ENCODE measurements around the gene TRPM6. TPM values are rescaled to one million over a fixed set of nuclear protein-coding genes. Genes with fewer than 3 reads are reported as not detected.
"Not testable (repeated sequence)": the region's sequence is repeated elsewhere in the genome, so short reads cannot be mapped to it uniquely, and the experiment has no call there.

The TRPM6 gene
- total RNA-seq, 1 experiment from 2014 or later, result 0.57 TPM

GRCh38 chr9:74855072-74855471 lies 32.6 kb downstream of the TRPM6 start:
- Histone ChIP-seq H3K56ac (ENCODE audit: insufficient read length, low read depth, low read length) (no peak overlapping the region), H4K20me1 (ENCODE audit: control insufficient read depth, insufficient read depth, insufficient read length) (no peaks in the 10 kb centered on the region), H2BK15ac (ENCODE audit: low read depth, low read length) (no peak overlapping the region), H2BK5ac (ENCODE audit: insufficient read length, low read length) (no peak overlapping the region), H3K79me2 (ENCODE audit: insufficient read depth, low read length) (no peaks in the 10 kb centered on the region), H3K4me1 (ENCODE audit: insufficient read depth, low read length) (no peaks in the 10 kb centered on the region), H3T11ph (ENCODE audit: low read length) (no peak overlapping the region), H3K27ac (ENCODE audit: insufficient read length, low read depth, low read length) (no peak overlapping the region), H3K4ac (ENCODE audit: low read depth, low read length) (no peak overlapping the region), H3K14ac (ENCODE audit: insufficient read depth, low read length) (no peak overlapping the region), H3K79me1 (ENCODE audit: insufficient read depth, low read depth, low read length, poor library complexity, severe bottlenecking) (no peaks in the 10 kb centered on the region), H2AK5ac (ENCODE audit: insufficient read length, low read length) (no peak overlapping the region), H3K27me3 (ENCODE audit: insufficient read depth, low read length) (no peaks in the 10 kb centered on the region), H3K23me2 (ENCODE audit: insufficient read length, low read depth, low read length, poor library complexity, severe bottlenecking) (no peaks in the 10 kb centered on the region), H4K91ac (ENCODE audit: insufficient read length, low read depth, low read length) (no peak overlapping the region), H3K9me3 (ENCODE audit: control insufficient read depth, low read depth, low read length) (no peaks in the 10 kb centered on the region), H3K23ac (ENCODE audit: insufficient read length, low read depth, low read length) (no peak overlapping the region), H3K4me2 (ENCODE audit: insufficient read depth, insufficient read length, low read length) (no peak overlapping the region), H4K5ac (ENCODE audit: insufficient read length, low read depth, low read length) (no peak overlapping the region), H3K9ac (ENCODE audit: extremely low read depth, insufficient read length, low read length) (no peak overlapping the region), H2BK120ac (ENCODE audit: low read depth, low read length, poor library complexity, severe bottlenecking) (no peak overlapping the region), H4K8ac (replicated peaks; ENCODE audit: insufficient read length, low read depth, low read length) (no peak overlapping the region), H2BK12ac (ENCODE audit: insufficient read length, low read depth, low read length) (no peak overlapping the region), H2BK20ac (ENCODE audit: low read depth, low read length, poor library complexity, severe bottlenecking) (no peak overlapping the region), H2AFZ (ENCODE audit: low read length) (no peak overlapping the region), H3K18ac (ENCODE audit: insufficient read length, low read depth, low read length) (no peak overlapping the region)
- no peak for TF ChIP-seq CTCF (conservative IDR thresholded peaks at IDR 0.05)
- no peak overlapping the region for H3K27ac Mint-ChIP-seq
- H3K9me3 Mint-ChIP-seq, result peaks cover 0 to 6% of the 10 kb centered on the region in 2 experiments; a peak in 1 of 5 replicates
- no peak overlapping the region for H3K4me3 Mint-ChIP-seq
- WGBS (ENCODE audit: extremely low coverage, insufficient read length, low lambda C conversion rate), result no CpG with 5 or more reads among the region's 6 CpGs
- no peaks in the 10 kb centered on the region for H3K4me1 Mint-ChIP-seq
- H3K27me3 Mint-ChIP-seq (ENCODE audit: low read depth), result no peaks in the 10 kb centered on the region
- no peak for DNase-seq
- H3K36me3 Mint-ChIP-seq (ENCODE audit: insufficient read depth in 1 of 3, low read depth in 3 of 3), result no peaks in the 10 kb centered on the region; a peak in 1 of 7 replicates

GRCh38 chr9:74853024-74853423 lies 34.7 kb downstream of the TRPM6 start:
- not testable (repeated sequence) for H3K4ac ChIP-seq (ENCODE audit: low read depth, low read length); H3K9me3 Mint-ChIP-seq; DNase-seq; H3K79me2 ChIP-seq (ENCODE audit: insufficient read depth, low read length); H3K9ac ChIP-seq (ENCODE audit: extremely low read depth, insufficient read length, low read length); H3K23me2 ChIP-seq (ENCODE audit: insufficient read length, low read depth, low read length, poor library complexity, severe bottlenecking); H3K27me3 Mint-ChIP-seq (ENCODE audit: low read depth); H2BK120ac ChIP-seq (ENCODE audit: low read depth, low read length, poor library complexity, severe bottlenecking); H3T11ph ChIP-seq (ENCODE audit: low read length); H2BK12ac ChIP-seq (ENCODE audit: insufficient read length, low read depth, low read length); H3K4me3 Mint-ChIP-seq; H3K27me3 ChIP-seq (ENCODE audit: insufficient read depth, low read length); H2BK15ac ChIP-seq (ENCODE audit: low read depth, low read length); H4K20me1 ChIP-seq (ENCODE audit: control insufficient read depth, insufficient read depth, insufficient read length); H3K27ac Mint-ChIP-seq; H3K9me3 ChIP-seq (ENCODE audit: control insufficient read depth, low read depth, low read length); H2BK20ac ChIP-seq (ENCODE audit: low read depth, low read length, poor library complexity, severe bottlenecking); H2AFZ ChIP-seq (ENCODE audit: low read length); H4K8ac ChIP-seq (replicated peaks; ENCODE audit: insufficient read length, low read depth, low read length); H3K4me1 ChIP-seq (ENCODE audit: insufficient read depth, low read length); H2AK5ac ChIP-seq (ENCODE audit: insufficient read length, low read length); H4K91ac ChIP-seq (ENCODE audit: insufficient read length, low read depth, low read length); H3K56ac ChIP-seq (ENCODE audit: insufficient read length, low read depth, low read length); H3K18ac ChIP-seq (ENCODE audit: insufficient read length, low read depth, low read length); H3K23ac ChIP-seq (ENCODE audit: insufficient read length, low read depth, low read length); H2BK5ac ChIP-seq (ENCODE audit: insufficient read length, low read length); H3K36me3 Mint-ChIP-seq (ENCODE audit: insufficient read depth in 1 of 3, low read depth in 3 of 3); H3K4me1 Mint-ChIP-seq; H3K27ac ChIP-seq (ENCODE audit: insufficient read length, low read depth, low read length); H3K14ac ChIP-seq (ENCODE audit: insufficient read depth, low read length); H4K5ac ChIP-seq (ENCODE audit: insufficient read length, low read depth, low read length); H3K4me2 ChIP-seq (ENCODE audit: insufficient read depth, insufficient read length, low read length); H3K79me1 ChIP-seq (ENCODE audit: insufficient read depth, low read depth, low read length, poor library complexity, severe bottlenecking)
- no CpG with 5 or more reads among the region's 36 CpGs for WGBS (ENCODE audit: extremely low coverage, insufficient read length, low lambda C conversion rate)

All from H9 (cell line).